Right cardiac atrium (tissue), 5 donors: ENCODE data around the gene CDH4. TPM values are rescaled to one million over a fixed set of nuclear protein-coding genes. Genes with fewer than 3 reads are reported as not detected.

Experiments
- ATAC-seq, 2 donors: fragments of 200-7000 bp; cut with Tn5 transposase; one replicate each; pipeline versions ENCODE4 v1.8.0 to v1.9.1; 2020; ENCODE audit warnings: moderate library complexity in 2 of 2, mild to moderate bottlenecking in 1 of 2
- DNase-seq, 3 donors: peaks; one replicate each; pipeline ENCODE4 v3.0.0-alpha.2; 2020
- H3K27ac ChIP-seq: one replicate; pipeline ENCODE4 v1.5.1; 2013; ENCODE audit warnings: mild to moderate bottlenecking, low read length, control low read depth, moderate library complexity
- H3K27me3 ChIP-seq: one replicate; pipeline ENCODE4 v1.6.1; 2013; ENCODE audit not compliant: control insufficient read depth, insufficient read depth
- H3K4me1 ChIP-seq: one replicate; pipeline ENCODE4 v1.6.1; 2013; ENCODE audit warnings: low read length; ENCODE audit not compliant: control insufficient read depth, insufficient read depth
- H3K4me3 ChIP-seq: one replicate; pipeline ENCODE4 v1.5.1; 2013; ENCODE audit warnings: low read length, control low read depth
- H3K9me3 ChIP-seq: one replicate; pipeline ENCODE4 v1.6.1; 2013; ENCODE audit warnings: low read length; ENCODE audit not compliant: control insufficient read depth
- WGBS: extraction: QIAGEN DNeasy Blood & Tissue Kit; methylation state at CpG from one replicate; pipeline ENCODE4 v1.1.7; 2013; 5-methylcytosine and 5-hydroxymethylcytosine counted together
- intact Hi-C, 4 donors: fragments of 100-400 bp; cut with DNase I; formaldehyde crosslinking; loops; one replicate each; pipeline versions ENCODE4 v1.11.0 to v1.14.0; 2022 to 2023
- polyA plus RNA-seq: library from polyadenylated mRNA; stranded (reverse); fragments of 200-250 nt; gene quantifications from one replicate; pipeline ENCODE4 v1.2.3, GENCODE V29; 2013
- total RNA-seq, 4 donors: library from RNA; stranded (reverse); fragmentation: NEBNext Ultra II Directional; extraction: Animal tissue kit (Norgen Biotek cat#: 25700); gene quantifications; one replicate each; pipeline ENCODE4 v1.2.1, GENCODE V29; 2021
- donor health status: healthy with polysubstance abuse.
- donor health status: DM: no; HTN: yes; CAD: no.
- donor health status: DM: no; HTN: no; CAD: no.
- donor health status: DM: no; HTN: yes; CAD: no; lungs with severe emphysema.
- donor health status: DM: yes; HTN: yes; CAD: no.

The CDH4 gene
- total and polyA plus RNA-seq, 5 donors, result 0.21 to 1.0 (median 0.39) TPM

- no peak overlapping the region for H3K4me3 ChIP-seq
- H3K27ac ChIP-seq, result no peak overlapping the region
- DNase-seq, result peak; percentile 38 to 76 (median 53)
- H3K9me3 ChIP-seq, result no peaks in the 10 kb centered on the region
- intact Hi-C loops, result no loop called here
- ATAC-seq, result peak; percentile 20 to 60
- WGBS, result 47% methylated on average over 27 of the region's 27 CpGs
- H3K27me3 ChIP-seq, result no peaks in the 10 kb centered on the region
- H3K4me1 ChIP-seq, result no peaks in the 10 kb centered on the region
Observed at GRCh38 chr20:61874421-61875068, 622.5 kb downstream of the CDH4 start.

GRCh38 chr20:61875221-61875885, 623.3 kb downstream of the CDH4 start:
- peak; percentile 11 to 33 (median 33) for DNase-seq

GRCh38 chr20:61875996-61876395, 623.9 kb downstream of the CDH4 start:
- Histone ChIP-seq H3K27me3 (no peaks in the 10 kb centered on the region), H3K9me3 (no peaks in the 10 kb centered on the region), H3K27ac (no peak overlapping the region), H3K4me1 (no peaks in the 10 kb centered on the region), H3K4me3 (no peak overlapping the region)
- ATAC-seq, result no peak
- WGBS, result 78% methylated on average over 16 of the region's 16 CpGs
- intact Hi-C loops, result no loop called here
- peak; percentile 7 to 46 (median 37) for DNase-seq

More at GRCh38 chr20:61875221-61875885, 623.3 kb downstream of the CDH4 start:
- Histone ChIP-seq H3K9me3 (no peaks in the 10 kb centered on the region), H3K4me1 (no peaks in the 10 kb centered on the region), H3K4me3 (no peak overlapping the region), H3K27me3 (no peaks in the 10 kb centered on the region), H3K27ac (no peak overlapping the region)
- intact Hi-C loops, result no loop called here
- WGBS, result 74% methylated on average over 25 of the region's 25 CpGs
- ATAC-seq, result no peak

- ATAC-seq (no peak), DNase-seq (peak; percentile 6 to 45 (median 20))
- WGBS, result 75% methylated on average over 30 of the region's 30 CpGs
- no peaks in the 10 kb centered on the region for H3K4me1 ChIP-seq
- H3K27me3 ChIP-seq, result no peaks in the 10 kb centered on the region
- no peaks in the 10 kb centered on the region for H3K9me3 ChIP-seq
- H3K4me3 ChIP-seq, result no peak overlapping the region
- H3K27ac ChIP-seq, result no peak overlapping the region
- intact Hi-C loops, result no loop called here
Observed at GRCh38 chr20:61876952-61877728, 625.1 kb downstream of the CDH4 start.

GRCh38 chr20:61877776-61878477, 625.9 kb downstream of the CDH4 start:
- intact Hi-C loops, result no loop called here
- Histone ChIP-seq H3K4me1 (no peaks in the 10 kb centered on the region), H3K27me3 (no peaks in the 10 kb centered on the region), H3K9me3 (no peaks in the 10 kb centered on the region), H3K27ac (no peak overlapping the region), H3K4me3 (no peak overlapping the region)
- DNase-seq (peak; percentile 3 to 40 (median 37)), ATAC-seq (no peak)
- 83% methylated on average over 23 of the region's 23 CpGs for WGBS

- WGBS, result 85% methylated on average over 31 of the region's 31 CpGs
Observed at GRCh38 chr20:61878478-61879302, 626.6 kb downstream of the CDH4 start.

GRCh38 chr20:61879303-61879620, 627.2 kb downstream of the CDH4 start:
- H3K27ac ChIP-seq, result no peak overlapping the region
- H3K4me3 ChIP-seq, result no peak overlapping the region
- intact Hi-C loops, result no loop called here
- H3K4me1 ChIP-seq, result no peaks in the 10 kb centered on the region
- H3K9me3 ChIP-seq, result no peaks in the 10 kb centered on the region
- WGBS, result 79% methylated on average over 10 of the region's 10 CpGs
- H3K27me3 ChIP-seq, result no peaks in the 10 kb centered on the region
- DNase-seq, result no peak
- ATAC-seq, result no peak

More at GRCh38 chr20:61878478-61879302, 626.6 kb downstream of the CDH4 start:
- ATAC-seq (no peak), DNase-seq (peak; percentile 1 to 26 (median 7))
- H3K4me1 ChIP-seq, result no peaks in the 10 kb centered on the region
- H3K27ac ChIP-seq, result no peak overlapping the region
- no peaks in the 10 kb centered on the region for H3K9me3 ChIP-seq
- intact Hi-C loops, result no loop called here
- no peaks in the 10 kb centered on the region for H3K27me3 ChIP-seq
- H3K4me3 ChIP-seq, result no peak overlapping the region

GRCh38 chr20:61879694-61880093, 627.6 kb downstream of the CDH4 start:
- peak in 1 of 3 donors; percentile 43 for DNase-seq
- Histone ChIP-seq H3K4me1 (no peaks in the 10 kb centered on the region), H3K27ac (no peak overlapping the region), H3K4me3 (no peak overlapping the region), H3K9me3 (no peaks in the 10 kb centered on the region), H3K27me3 (no peaks in the 10 kb centered on the region)
- WGBS, result 92% methylated on average over 19 of the region's 19 CpGs
- ATAC-seq, result no peak
- intact Hi-C loops, result no loop called here

- Histone ChIP-seq H3K4me1 (no peaks in the 10 kb centered on the region), H3K9me3 (no peaks in the 10 kb centered on the region), H3K27ac (no peak overlapping the region), H3K4me3 (no peak overlapping the region), H3K27me3 (no peaks in the 10 kb centered on the region)
- no peak for ATAC-seq
- intact Hi-C loops, result no loop called here
- 89% methylated on average over 8 of the region's 8 CpGs for WGBS
- DNase-seq, result peak in 1 of 3 donors; percentile 30
Observed at GRCh38 chr20:61880706-61881105, 628.6 kb downstream of the CDH4 start.

- 67% methylated on average over 19 of the region's 19 CpGs for WGBS
- Histone ChIP-seq H3K27me3 (no peaks in the 10 kb centered on the region), H3K4me3 (no peak overlapping the region), H3K27ac (no peak overlapping the region), H3K9me3 (no peaks in the 10 kb centered on the region), H3K4me1 (no peaks in the 10 kb centered on the region)
- intact Hi-C loops, result no loop called here
- no peak for ATAC-seq
- peak; percentile 5 to 40 (median 26) for DNase-seq
Observed at GRCh38 chr20:61881416-61881815, 629.4 kb downstream of the CDH4 start.
